ENCODE data around the gene FKBP4.

The FKBP4 gene

DNA sequence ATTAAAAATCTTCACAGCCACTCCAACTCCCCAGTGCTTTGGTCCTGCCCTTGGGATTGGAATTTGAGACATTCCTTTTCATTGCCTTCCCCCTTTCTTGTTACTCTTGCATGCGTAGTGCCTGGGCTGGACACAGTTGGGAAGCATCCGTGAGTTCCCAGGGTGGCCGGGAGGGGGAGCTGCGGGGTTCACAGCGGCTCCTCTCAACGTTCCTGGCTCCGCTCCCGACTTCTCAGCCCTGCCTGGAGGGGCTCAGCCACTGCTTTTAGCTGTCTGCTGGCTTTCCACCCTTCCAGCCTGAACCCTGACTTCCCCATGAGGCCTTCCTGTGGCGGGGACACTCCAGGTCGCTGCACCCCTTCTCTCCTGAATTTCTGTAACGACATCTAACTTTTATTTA, 58.9 kb downstream of the FKBP4 start:
- peak; percentile 27 for DNase-seq (ENCODE audit: low read depth)
